ENCODE results near the gene IL2.

IL2 gene

GRCh38 chr4:122456231-122457116, at the start of gene IL2:
IL2 (minus strand) TSS chr4:122456725; CDS start chr4:122456440, 285 bp downstream.
- peak; percentile 21 for DNase-seq

DNA sequence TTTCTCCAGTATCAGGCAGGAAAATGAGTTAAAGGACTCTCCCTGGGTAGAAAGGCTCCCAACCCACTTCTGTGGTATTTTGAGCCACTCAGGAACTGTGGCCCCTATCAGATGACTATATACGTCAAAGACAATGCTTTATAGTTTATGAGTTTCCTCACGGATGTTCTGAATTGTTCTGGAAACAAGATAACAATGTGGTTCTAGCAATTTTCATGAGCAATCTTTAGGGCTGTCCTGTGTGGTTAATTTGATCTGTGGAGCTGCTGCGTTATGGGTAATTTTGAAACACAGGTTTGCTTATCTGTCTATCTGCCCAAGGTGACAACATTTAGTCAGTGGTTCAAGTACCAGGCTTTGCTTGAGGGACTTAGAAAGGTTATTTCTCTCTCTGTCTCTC, 46.7 kb upstream of the IL2 start:
- DNase-seq: no peak

DNA sequence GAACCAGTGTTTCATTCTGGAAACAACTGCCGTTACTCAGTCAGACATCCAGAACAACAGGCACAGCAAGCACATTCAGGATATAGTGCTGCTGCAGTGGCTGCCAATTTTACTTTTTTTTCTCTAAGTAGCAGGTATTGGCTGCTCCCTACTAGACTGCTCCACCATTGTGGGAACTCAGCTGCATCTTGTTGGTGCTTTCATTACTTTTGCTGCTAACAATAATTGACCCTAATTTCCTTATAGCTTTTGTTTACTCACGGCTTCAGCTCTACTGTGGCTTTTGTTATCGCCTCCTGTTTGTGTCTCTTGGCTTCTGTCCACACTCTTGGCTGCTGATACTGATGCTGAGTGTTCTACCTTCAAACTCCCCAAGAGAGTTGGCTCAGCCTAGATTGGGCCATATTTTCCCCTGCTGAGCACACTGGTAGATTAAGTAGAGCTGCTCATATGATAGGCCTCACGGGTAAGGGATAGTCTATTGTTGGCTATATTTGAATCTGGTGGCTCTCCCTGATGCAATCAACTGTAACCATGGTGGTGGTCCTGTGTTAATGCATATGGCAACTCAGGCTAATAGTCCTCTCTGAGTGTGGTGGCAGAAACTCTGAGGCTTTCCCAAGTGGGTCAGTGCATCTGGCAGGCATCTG, 44.5 kb upstream of the IL2 start:
- peak; percentile 2 for DNase-seq

- DNase-seq: no peak
Measured at GRCh38 chr4:122489061-122489460, 32.5 kb upstream of the IL2 start.

GRCh38 chr4:122483481-122483880, 27.0 kb upstream of the IL2 start:
- DNase-seq: no peak

- no peak for DNase-seq
Measured at GRCh38 chr4:122481766-122482405, 25.4 kb upstream of the IL2 start.

GRCh38 chr4:122480655-122481487, 24.3 kb upstream of the IL2 start:
- no peak for DNase-seq

DNA sequence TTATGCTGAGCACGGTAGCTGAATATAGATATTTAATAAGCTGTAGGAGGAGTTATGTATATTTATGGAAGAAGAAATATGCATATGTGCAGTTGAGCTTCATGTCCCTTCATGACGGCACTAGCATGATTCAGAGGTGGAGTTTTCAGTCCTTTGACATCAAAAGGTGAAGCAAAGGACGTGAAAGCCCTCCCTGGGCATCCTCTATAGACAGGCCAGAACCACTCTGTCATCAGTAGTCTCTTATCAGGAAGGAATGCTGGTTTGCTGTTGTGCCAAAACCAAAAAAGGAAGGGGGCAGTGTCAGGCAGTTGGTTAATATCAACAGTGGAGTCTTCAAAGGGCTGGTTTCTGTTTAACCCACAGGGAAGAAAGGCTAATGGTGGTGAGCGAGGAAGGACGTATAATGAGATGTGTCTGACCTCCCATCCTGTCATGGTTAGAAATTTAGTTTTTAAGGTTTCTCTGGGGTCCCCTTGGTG, 23.5 kb upstream of the IL2 start:
- no peak for DNase-seq

GRCh38 chr4:122476745-122477144, 20.2 kb upstream of the IL2 start:
- DNase-seq: no peak

GRCh38 chr4:122476126-122476525, 19.6 kb upstream of the IL2 start:
- no peak for DNase-seq

DNA sequence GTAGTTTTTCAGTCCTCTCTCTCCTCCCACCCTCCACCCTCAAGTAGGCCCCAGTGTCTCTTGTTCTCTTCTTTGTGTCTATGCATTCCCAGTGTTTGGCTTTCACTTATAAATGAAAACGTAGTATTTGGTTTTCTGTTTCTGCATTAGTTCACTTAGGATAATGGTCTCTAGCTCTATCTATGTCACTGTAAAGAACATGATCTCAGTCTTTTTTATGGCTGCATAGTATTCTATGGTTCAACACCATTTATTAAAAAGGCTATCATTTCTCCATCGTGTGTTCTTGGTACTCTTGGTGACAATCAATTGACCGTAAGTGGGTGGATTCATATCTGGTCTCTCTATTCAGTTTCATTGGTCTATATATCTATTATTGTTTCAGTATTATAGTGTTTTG, 18.7 kb upstream of the IL2 start:
- DNase-seq: no peak

DNA sequence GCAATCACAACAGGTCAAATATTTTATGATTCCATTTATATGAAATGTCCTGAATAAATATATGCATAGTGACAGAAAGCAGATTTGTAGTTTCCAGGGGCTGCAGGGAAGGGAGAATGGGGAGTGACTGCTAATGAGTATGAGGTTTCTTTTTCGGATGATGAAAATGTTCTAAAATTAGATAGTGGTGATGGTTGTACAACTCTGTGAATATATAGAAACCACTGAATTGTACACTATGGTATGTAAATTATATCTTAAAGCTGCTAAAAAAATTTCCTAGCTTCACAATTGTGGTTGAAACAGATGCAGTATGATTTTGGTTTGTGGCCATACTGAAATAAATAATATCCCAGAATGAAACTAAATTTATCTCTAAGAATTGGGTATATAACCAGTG, 12.9 kb upstream of the IL2 start:
- DNase-seq: no peak

- no peak for DNase-seq
Measured at GRCh38 chr4:122458625-122459024, 2.1 kb upstream of the IL2 start.

DNA sequence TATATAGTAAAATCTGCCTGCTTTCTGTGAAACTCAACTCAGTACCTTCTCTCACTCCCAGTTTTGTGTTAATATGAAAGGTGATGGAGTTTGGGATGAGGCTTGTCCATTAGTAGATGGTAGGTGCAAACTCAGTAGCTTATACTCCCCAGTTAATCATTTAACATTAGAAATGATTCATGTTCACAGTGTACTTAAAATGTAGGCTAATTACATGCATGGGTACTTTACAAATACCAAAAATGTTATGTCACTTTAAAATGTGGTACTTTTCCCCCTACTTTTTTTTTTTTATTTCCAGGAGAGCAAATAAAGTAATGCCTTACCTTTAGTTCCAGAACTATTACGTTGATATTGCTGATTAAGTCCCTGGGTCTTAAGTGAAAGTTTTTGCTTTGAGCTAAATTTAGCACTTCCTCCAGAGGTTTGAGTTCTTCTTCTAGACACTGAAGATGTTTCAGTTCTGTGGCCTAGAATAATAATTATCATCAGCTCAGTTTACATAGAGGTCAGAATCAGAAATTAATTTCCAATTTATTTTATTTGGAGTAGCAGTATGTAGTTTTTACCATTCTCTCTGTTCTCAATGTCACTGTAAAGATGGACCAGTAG, 3.0 kb downstream of the IL2 start:
- DNase-seq: no peak

DNA sequence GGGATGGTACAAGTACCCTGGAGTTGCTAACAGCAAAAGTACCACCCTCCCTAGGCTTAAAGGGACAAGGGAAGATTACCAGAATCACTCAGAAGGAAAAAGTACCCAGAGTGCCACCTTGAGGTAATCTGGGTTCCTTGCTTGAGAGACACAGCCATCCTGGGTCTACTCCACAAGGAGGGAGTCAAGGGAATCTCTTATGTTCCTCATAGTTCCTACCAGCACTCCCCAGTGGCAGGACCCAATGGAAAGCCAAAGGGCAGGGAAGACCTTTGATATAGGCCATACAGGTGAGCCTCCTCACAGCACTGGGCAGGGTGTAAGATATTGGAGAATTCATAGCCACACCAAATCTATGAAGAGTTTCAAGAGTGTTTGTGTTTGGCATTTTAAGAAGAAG, 5.7 kb downstream of the IL2 start:
- DNase-seq: no peak

GRCh38 chr4:122434285-122434684, 22.2 kb downstream of the IL2 start:
- DNase-seq: no peak

DNA sequence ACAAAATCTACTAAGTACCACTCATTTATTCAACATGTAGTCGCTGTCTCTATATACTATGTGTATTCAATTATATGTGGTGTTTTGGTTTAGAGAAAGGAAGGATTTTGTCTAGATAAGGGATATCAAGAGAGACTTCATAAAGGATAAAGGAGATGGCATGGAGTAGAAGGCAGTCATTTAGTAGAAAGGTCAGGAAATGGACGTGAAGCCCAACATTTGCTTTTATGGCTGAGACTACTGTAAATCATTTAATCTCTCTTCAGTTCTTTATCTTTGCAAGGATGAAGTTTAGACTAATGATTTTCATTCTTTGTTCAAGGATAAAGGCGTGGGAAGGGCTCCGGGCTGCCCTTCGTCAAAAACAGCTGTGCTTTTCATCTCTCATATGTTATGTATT, 25.2 kb downstream of the IL2 start:
- DNase-seq: no peak

DNA sequence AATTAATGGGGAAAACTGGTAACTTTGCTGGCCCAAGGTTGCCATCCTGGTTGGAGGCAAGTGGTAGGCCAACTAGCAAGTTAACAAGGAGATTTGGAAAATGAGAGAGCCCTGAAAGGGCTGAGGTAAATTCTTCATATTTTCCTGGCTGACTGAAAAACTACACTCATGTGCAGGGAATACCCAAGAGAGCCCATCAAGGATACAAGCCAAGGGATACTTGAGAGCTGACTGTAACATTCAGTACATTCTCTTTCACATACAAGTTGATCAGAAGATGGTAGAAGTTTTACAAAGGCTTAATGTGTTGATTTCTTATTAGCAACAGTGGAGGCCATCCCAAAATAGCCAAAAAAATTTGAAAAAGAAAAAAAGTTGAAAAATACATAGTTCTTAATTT, 33.3 kb downstream of the IL2 start:
- DNase-seq: no peak

DNA sequence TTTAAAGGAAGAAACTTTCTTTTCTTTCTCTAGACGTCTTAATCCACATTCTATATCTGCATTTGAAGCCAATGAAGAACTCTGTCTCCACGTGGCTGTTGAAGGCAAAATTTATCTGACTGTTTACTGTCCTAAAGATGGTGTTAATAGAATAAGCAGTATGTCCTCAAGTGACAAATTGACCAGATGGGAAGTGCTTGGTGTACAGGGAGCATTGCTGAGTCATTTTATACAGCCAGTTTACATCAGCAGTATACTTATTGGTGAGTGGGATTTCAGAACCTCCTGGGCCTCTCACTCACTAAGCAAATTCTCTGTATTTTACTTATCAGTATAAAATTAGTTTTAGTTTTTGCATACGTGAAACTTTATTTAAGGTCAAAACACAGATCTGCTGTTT, 44.0 kb downstream of the IL2 start:
- no peak for DNase-seq

DNA sequence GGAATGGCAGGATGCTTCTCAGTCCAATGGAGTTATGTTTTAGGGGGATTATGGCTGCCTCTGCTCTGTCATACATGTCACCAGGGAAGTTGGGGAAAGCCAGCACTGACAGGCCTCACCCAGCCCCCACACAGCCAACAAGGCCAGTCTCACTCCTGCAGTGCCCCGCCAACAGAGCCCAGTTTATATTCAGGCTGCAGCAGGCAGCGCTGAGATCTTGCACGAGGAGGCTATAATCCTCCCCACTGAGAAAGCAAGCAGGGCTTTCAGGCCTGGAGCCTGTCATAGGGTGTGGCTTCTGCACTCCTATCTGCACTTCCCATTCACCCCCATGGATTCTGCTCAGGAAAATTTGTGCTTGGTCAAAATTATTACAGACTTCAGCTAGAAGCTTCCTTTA, 52.7 kb downstream of the IL2 start:
- no peak for DNase-seq

Data from NCI-H774 (cell line).